IMR-90 (cell line): ENCODE data around the gene EXOSC1. TPM values are rescaled to one million over a fixed set of nuclear protein-coding genes. Genes with fewer than 3 reads are reported as not detected.

Source experiments
- ATAC-seq: fragments of 200-7000 bp; cut with Tn5 transposase; 2 replicates; pipeline ENCODE4 v1.9.1; 2020; ENCODE audit warnings: low read depth, mild to moderate bottlenecking, moderate library complexity
- BruUV-seq: library from RNA; stranded (reverse); fragments of 400-500 nt; replicated peaks from 2 replicates; lab custom pipeline; 2021; lab: Mats Ljungman, UMichigan
- CTCF ChIA-PET: fragments of 300-600 bp; formaldehyde crosslinking; extraction: SDS; loops from one replicate; lab custom pipeline; 2021; ENCODE audit warnings: antibody characterized with exemption; lab: Yijun Ruan, JAX
- POLR2A ChIA-PET: fragments of 300-600 bp; sonication (Branson Sonifier 250); formaldehyde crosslinking; loops from one replicate; lab custom pipeline; 2022; ENCODE audit warnings: antibody characterized with exemption; ENCODE audit not compliant: unreplicated experiment; lab: Charles Lee
- DNase-seq: peaks from one replicate; pipeline ENCODE4 v3.0.0; 2013
- H2AFZ ChIP-seq: replicated peaks from 2 replicates; pipeline ENCODE3; 2013; ENCODE audit warnings: low read length, mild to moderate bottlenecking; ENCODE audit not compliant: poor library complexity
- H2AK5ac ChIP-seq: 2 replicates; pipeline ENCODE4 v1.6.1; 2013; ENCODE audit warnings: low read depth, low read length, inconsistent platforms
- H2AK9ac ChIP-seq: replicated peaks from 2 replicates; pipeline ENCODE3; 2013; ENCODE audit warnings: mild to moderate bottlenecking, low read depth, low read length, moderate library complexity; ENCODE audit not compliant: poor library complexity
- H2BK120ac ChIP-seq: 2 replicates; pipeline ENCODE4 v1.6.1; 2013; ENCODE audit warnings: low read depth, low read length, inconsistent platforms
- H2BK15ac ChIP-seq: 3 replicates; pipeline ENCODE4 v1.6.1; 2013; ENCODE audit warnings: low read depth, low read length, inconsistent platforms
- H2BK20ac ChIP-seq: 2 replicates; pipeline ENCODE4 v1.6.1; 2013; ENCODE audit warnings: low read depth, mild to moderate bottlenecking, inconsistent platforms, low read length, moderate library complexity
- H2BK5ac ChIP-seq: 2 replicates; pipeline ENCODE4 v1.6.1; 2013; ENCODE audit warnings: mild to moderate bottlenecking, low read depth, low read length, inconsistent platforms; ENCODE audit not compliant: poor library complexity, severe bottlenecking
- H3K14ac ChIP-seq: replicated peaks from 2 replicates; pipeline ENCODE4 v1.6.1; 2013; ENCODE audit warnings: low read depth, low read length, inconsistent platforms
- H3K18ac ChIP-seq: 2 replicates; pipeline ENCODE4 v1.6.1; 2013; ENCODE audit warnings: low read depth, low read length, control low read depth
- H3K23ac ChIP-seq: 2 replicates; pipeline ENCODE4 v1.6.1; 2013; ENCODE audit warnings: low read depth, low read length, inconsistent platforms
- H3K27ac ChIP-seq: 2 replicates; pipeline ENCODE4 v1.5.1; 2013; ENCODE audit warnings: mild to moderate bottlenecking, control low read depth, low read length; ENCODE audit not compliant: insufficient read depth
- H3K27me3 ChIP-seq: 2 replicates; pipeline ENCODE4 v1.6.1; 2013; ENCODE audit warnings: low read length; ENCODE audit not compliant: control insufficient read depth, insufficient read depth
- H3K36me3 ChIP-seq: 2 replicates; pipeline ENCODE4 v1.6.1; 2013; ENCODE audit warnings: low read length, mixed read lengths; ENCODE audit not compliant: control insufficient read depth, insufficient read depth
- H3K4ac ChIP-seq: 2 replicates; pipeline ENCODE4 v1.6.1; 2013; ENCODE audit warnings: low read depth, low read length, inconsistent platforms
- H3K4me1 ChIP-seq: 2 replicates; pipeline ENCODE4 v1.6.1; 2013; ENCODE audit warnings: low read length, mixed read lengths; ENCODE audit not compliant: control insufficient read depth, insufficient read depth
- H3K4me2 ChIP-seq: 2 replicates; pipeline ENCODE4 v1.6.1; 2013; ENCODE audit warnings: low read depth, mild to moderate bottlenecking, control low read depth, low read length, moderate library complexity
- H3K4me3 ChIP-seq: 2 replicates; pipeline ENCODE4 v1.5.1; 2013; ENCODE audit warnings: low read depth, mild to moderate bottlenecking, control low read depth, low read length, moderate library complexity; ENCODE audit not compliant: insufficient read depth
- H3K56ac ChIP-seq: 2 replicates; pipeline ENCODE4 v1.6.1; 2013; ENCODE audit warnings: low read length, inconsistent platforms; ENCODE audit not compliant: insufficient read depth; ENCODE audit errors: extremely low read depth
- H3K79me1 ChIP-seq, 2 experiments: 2 replicates each; pipeline ENCODE4 v1.6.1; 2013; ENCODE audit warnings: low read length in 2 of 2, inconsistent platforms in 1 of 2, low read depth in 1 of 2
- H3K9ac ChIP-seq: 2 replicates; pipeline ENCODE4 v1.6.1; 2013; ENCODE audit warnings: low read depth, low read length, control low read depth
- H3K9me1 ChIP-seq: 2 replicates; pipeline ENCODE4 v1.6.1; 2013; ENCODE audit warnings: low read length, inconsistent platforms; ENCODE audit not compliant: insufficient read depth
- H3K9me3 ChIP-seq: 2 replicates; pipeline ENCODE4 v1.6.1; 2013; ENCODE audit warnings: low read length; ENCODE audit not compliant: control insufficient read depth, insufficient read depth
- H4K20me1 ChIP-seq: 2 replicates; pipeline ENCODE4 v1.6.1; 2013; ENCODE audit warnings: low read length, inconsistent platforms; ENCODE audit not compliant: insufficient read depth
- H4K5ac ChIP-seq: 2 replicates; pipeline ENCODE4 v1.6.1; 2013; ENCODE audit warnings: mild to moderate bottlenecking, low read depth, low read length, control low read depth
- H4K8ac ChIP-seq, 2 experiments: 2 replicates each; pipeline ENCODE4 v1.6.1; 2013; ENCODE audit warnings: low read depth in 2 of 2, low read length in 2 of 2, control low read depth in 1 of 2, inconsistent platforms in 1 of 2
- H4K91ac ChIP-seq: 2 replicates; pipeline ENCODE4 v1.6.1; 2013; ENCODE audit warnings: low read depth, low read length, inconsistent platforms; ENCODE audit not compliant: insufficient read depth
- BHLHE40 ChIP-seq: fragments of 150-350 bp; IDR thresholded peaks from 2 replicates; pipeline ENCODE4 v1.6.1; 2016; ENCODE audit warnings: mild to moderate bottlenecking, low read depth, low read length
- CEBPB ChIP-seq: IDR thresholded peaks from 2 replicates; pipeline ENCODE4 v1.6.1; 2012; ENCODE audit warnings: low read depth, low read length, improper control_type of control experiment
- CHD1 ChIP-seq: IDR thresholded peaks from 2 replicates; pipeline ENCODE4 v1.6.1; 2012; ENCODE audit warnings: low read depth, low read length, improper control_type of control experiment
- FOS ChIP-seq: fragments of 150-350 bp; IDR thresholded peaks from 2 replicates; pipeline ENCODE4 v1.6.1; 2016; ENCODE audit warnings: low read depth, low read length
- MAFK ChIP-seq: IDR thresholded peaks from 2 replicates; pipeline ENCODE4 v1.6.1; 2012; ENCODE audit warnings: low read depth, low read length, improper control_type of control experiment
- MAZ ChIP-seq: IDR thresholded peaks from 2 replicates; pipeline ENCODE4 v1.6.1; 2012; ENCODE audit warnings: low read depth, mild to moderate bottlenecking, low read length, improper control_type of control experiment, moderate library complexity, borderline replicate concordance
- MXI1 ChIP-seq: IDR thresholded peaks from 2 replicates; pipeline ENCODE4 v1.6.1; 2012; ENCODE audit warnings: low read depth, mild to moderate bottlenecking, low read length, moderate library complexity, borderline replicate concordance
- NFE2L2 ChIP-seq: fragments of 150-350 bp; IDR thresholded peaks from 2 replicates; pipeline ENCODE4 v1.6.1; 2016; ENCODE audit warnings: low read depth, mild to moderate bottlenecking, low read length
- POLR2A ChIP-seq: IDR thresholded peaks from 2 replicates; pipeline ENCODE4 v1.6.1; 2012; ENCODE audit warnings: mild to moderate bottlenecking, low read depth, low read length
- RAD21 ChIP-seq: IDR thresholded peaks from 2 replicates; pipeline ENCODE4 v1.6.1; 2012; ENCODE audit warnings: low read length, improper control_type of control experiment
- RCOR1 ChIP-seq: IDR thresholded peaks from 2 replicates; pipeline ENCODE4 v1.6.1; 2012; ENCODE audit warnings: mild to moderate bottlenecking, low read length, improper control_type of control experiment; ENCODE audit not compliant: insufficient replicate concordance
- RFX5 ChIP-seq: IDR thresholded peaks from 2 replicates; pipeline ENCODE4 v1.8.0; 2012; ENCODE audit warnings: low read depth, mild to moderate bottlenecking, low read length, moderate library complexity
- SMC3 ChIP-seq: fragments of 150-350 bp; IDR thresholded peaks from 2 replicates; pipeline ENCODE4 v1.6.1; 2016; ENCODE audit warnings: low read depth, mild to moderate bottlenecking, antibody characterized with exemption, low read length, moderate library complexity
- WGBS, 2 experiments: methylation state at CpG; one replicate each; pipeline versions ENCODE4 v1.1.5 to v1.1.7; 2013; ENCODE audit warnings: missing lambda C conversion rate in 2 of 2; ENCODE audit not compliant: insufficient read length in 1 of 2; ENCODE audit errors: extremely low coverage in 2 of 2; 5-methylcytosine and 5-hydroxymethylcytosine counted together
- dilution Hi-C: fragments of 300-500 bp; cut with HindIII; formaldehyde crosslinking; loops from one replicate; pipeline ENCODE4 v1.14.3; 2018; ENCODE audit warnings: low sequenced_read_pairs; ENCODE audit not compliant: unreplicated experiment
- in situ Hi-C: fragments of 300-500 bp; cut with MboI; formaldehyde crosslinking; loops from 3 replicates; pipeline ENCODE4 v1.14.3; 2019; ENCODE audit warnings: low sequenced_read_pairs, inconsistent platforms, mixed read lengths
- intact Hi-C: fragments of 100-400 bp; cut with micrococcal nuclease; formaldehyde crosslinking; loops from 2 replicates; pipeline ENCODE4 v1.10.0; 2022
- polyA plus RNA-seq, 3 experiments: library from polyadenylated mRNA; depleted of rRNA; stranded (reverse); fragments of >200 nt; gene quantifications; 2 replicates each; pipeline ENCODE4 v1.2.3, GENCODE V29; 2012; ENCODE audit warnings: low replicate concordance in 1 of 3
- total RNA-seq: library from RNA; depleted of rRNA; stranded (reverse); fragments of >200 nt; gene quantifications from 2 replicates; pipeline ENCODE4 v1.2.3, GENCODE V29; 2012
- TF ChIP-seq, protein P1 (sequence below): fragments of 150-350 bp; IDR thresholded peaks from 2 replicates; pipeline ENCODE4 v1.6.1; 2016; ENCODE audit warnings: low read depth, mild to moderate bottlenecking, low read length, moderate library complexity, borderline replicate concordance
- TF ChIP-seq, protein P2 (sequence below): fragments of 150-350 bp; IDR thresholded peaks from 2 replicates; pipeline ENCODE4 v1.6.1; 2017; ENCODE audit warnings: mild to moderate bottlenecking, antibody characterized with exemption, low read length, low read depth
- TF ChIP-seq, protein P3 (sequence below): conservative IDR thresholded peaks from 2 replicates; pipeline ENCODE4 v1.5.1; 2012; ENCODE audit warnings: mild to moderate bottlenecking, low read depth, low read length, improper control_type of control experiment

EXOSC1 gene
- total and polyA plus RNA-seq, 2 of the 4 experiments (the other 2 are of a cell fraction), result 49.7 to 51.6 TPM

- dilution Hi-C loops, result no loop called here
- Histone ChIP-seq H3K36me3 (peaks cover 78% of the 10 kb centered on the region), H3K9ac (no peak overlapping the region), H3K4me3 (no peak overlapping the region), H2BK120ac (no peak overlapping the region), H4K91ac (no peak overlapping the region), H4K20me1 (peaks cover 11% of the 10 kb centered on the region; the same call in 1 of the 2 replicates), H3K18ac (no peak overlapping the region), H3K4ac (no peak overlapping the region), H3K27ac (no peak overlapping the region), H2AK5ac (no peak overlapping the region), H3K23ac (no peak overlapping the region), H3K9me1 (no peaks in the 10 kb centered on the region), H3K4me2 (no peak overlapping the region), H3K14ac (no peak overlapping the region), H3K4me1 (peaks cover 9% of the 10 kb centered on the region), H2AK9ac (no peak overlapping the region), H4K8ac (no peak overlapping the region), H2BK20ac (no peak overlapping the region), H3K79me1 (peaks cover 9 to 22% of the 10 kb centered on the region in 2 experiments; a peak in 3 of 4 replicates), H4K5ac (no peak overlapping the region), H2BK15ac (no peak overlapping the region), H2AFZ (no peak overlapping the region), H2BK5ac (no peak overlapping the region), H3K56ac (no peak overlapping the region), H3K27me3 (no peaks in the 10 kb centered on the region), H3K9me3 (no peaks in the 10 kb centered on the region)
- ATAC-seq, result no peak
- in situ Hi-C loops, result loop anchor here (5.0 kb wide), 1 partner anchor 90 kb away; no protein-coding TSS in a partner anchor
- TF ChIP-seq POLR2A (no peak), RAD21 (no peak), MAFK (no peak), CEBPB (no peak), FOS (no peak), CHD1 (no peak), MAZ (no peak), RFX5 (no peak), MXI1 (no peak), BHLHE40 (no peak), SMC3 (no peak), RCOR1 (no peak), NFE2L2 (no peak)
- TF ChIP-seq, protein P1, sequence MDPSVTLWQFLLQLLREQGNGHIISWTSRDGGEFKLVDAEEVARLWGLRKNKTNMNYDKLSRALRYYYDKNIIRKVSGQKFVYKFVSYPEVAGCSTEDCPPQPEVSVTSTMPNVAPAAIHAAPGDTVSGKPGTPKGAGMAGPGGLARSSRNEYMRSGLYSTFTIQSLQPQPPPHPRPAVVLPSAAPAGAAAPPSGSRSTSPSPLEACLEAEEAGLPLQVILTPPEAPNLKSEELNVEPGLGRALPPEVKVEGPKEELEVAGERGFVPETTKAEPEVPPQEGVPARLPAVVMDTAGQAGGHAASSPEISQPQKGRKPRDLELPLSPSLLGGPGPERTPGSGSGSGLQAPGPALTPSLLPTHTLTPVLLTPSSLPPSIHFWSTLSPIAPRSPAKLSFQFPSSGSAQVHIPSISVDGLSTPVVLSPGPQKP, result no peak
- TF ChIP-seq, protein P2, sequence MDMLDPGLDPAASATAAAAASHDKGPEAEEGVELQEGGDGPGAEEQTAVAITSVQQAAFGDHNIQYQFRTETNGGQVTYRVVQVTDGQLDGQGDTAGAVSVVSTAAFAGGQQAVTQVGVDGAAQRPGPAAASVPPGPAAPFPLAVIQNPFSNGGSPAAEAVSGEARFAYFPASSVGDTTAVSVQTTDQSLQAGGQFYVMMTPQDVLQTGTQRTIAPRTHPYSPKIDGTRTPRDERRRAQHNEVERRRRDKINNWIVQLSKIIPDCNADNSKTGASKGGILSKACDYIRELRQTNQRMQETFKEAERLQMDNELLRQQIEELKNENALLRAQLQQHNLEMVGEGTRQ, result no peak
- TF ChIP-seq, protein P3, sequence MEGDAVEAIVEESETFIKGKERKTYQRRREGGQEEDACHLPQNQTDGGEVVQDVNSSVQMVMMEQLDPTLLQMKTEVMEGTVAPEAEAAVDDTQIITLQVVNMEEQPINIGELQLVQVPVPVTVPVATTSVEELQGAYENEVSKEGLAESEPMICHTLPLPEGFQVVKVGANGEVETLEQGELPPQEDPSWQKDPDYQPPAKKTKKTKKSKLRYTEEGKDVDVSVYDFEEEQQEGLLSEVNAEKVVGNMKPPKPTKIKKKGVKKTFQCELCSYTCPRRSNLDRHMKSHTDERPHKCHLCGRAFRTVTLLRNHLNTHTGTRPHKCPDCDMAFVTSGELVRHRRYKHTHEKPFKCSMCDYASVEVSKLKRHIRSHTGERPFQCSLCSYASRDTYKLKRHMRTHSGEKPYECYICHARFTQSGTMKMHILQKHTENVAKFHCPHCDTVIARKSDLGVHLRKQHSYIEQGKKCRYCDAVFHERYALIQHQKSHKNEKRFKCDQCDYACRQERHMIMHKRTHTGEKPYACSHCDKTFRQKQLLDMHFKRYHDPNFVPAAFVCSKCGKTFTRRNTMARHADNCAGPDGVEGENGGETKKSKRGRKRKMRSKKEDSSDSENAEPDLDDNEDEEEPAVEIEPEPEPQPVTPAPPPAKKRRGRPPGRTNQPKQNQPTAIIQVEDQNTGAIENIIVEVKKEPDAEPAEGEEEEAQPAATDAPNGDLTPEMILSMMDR, result no peak
- intact Hi-C loops, result loop anchor here (2.0 kb wide), 1 partner anchor 150 kb away; no protein-coding TSS in a partner anchor
- 100% methylated on average over 1 of the region's 2 CpGs; no CpG with 5 or more reads in 1 of the 2 experiments for WGBS, 2 experiments
- CTCF ChIA-PET, result interaction anchor here (0.7 kb wide), 1 partner anchor 8 kb away, joined by 3 read pairs; no protein-coding TSS in a partner anchor
- POLR2A ChIA-PET, result no interaction called here
- no TSS peak for BruUV-seq
- DNase-seq, result no peak
Observed at GRCh38 chr10:97462309-97462708, 16.5 kb upstream of the EXOSC1 start.
